ENCODE measurements around the gene RBM4.

RBM4 gene

GRCh38 chr11:66619080-66619554 is 19.4 kb upstream of the RBM4 start:
- Histone ChIP-seq H4K20me1 (ENCODE audit: control insufficient read depth, insufficient read depth, low read depth, low read length) (peaks cover 60% of the 10 kb centered on the region), H3K9me3 (ENCODE audit: control insufficient read depth, insufficient read depth, low read length) (no peaks in the 10 kb centered on the region), H3K36me3 (ENCODE audit: control insufficient read depth, low read length) (peaks cover 78% of the 10 kb centered on the region), H3K27me3 (ENCODE audit: control insufficient read depth, low read length) (no peaks in the 10 kb centered on the region), H3K4me1 (ENCODE audit: control insufficient read depth, low read length) (peaks cover 53% of the 10 kb centered on the region), H3F3A (ENCODE audit: control insufficient read depth, insufficient read depth) (peaks cover 3% of the 10 kb centered on the region), H3K27ac (ENCODE audit: low read depth, low read length) (peak overlapping the region; percentile 0; the same call in 1 of the 2 replicates), H3K79me2 (ENCODE audit: control insufficient read depth, low read length) (peaks cover 95% of the 10 kb centered on the region), H3K9me2 (replicated peaks; ENCODE audit: control insufficient read depth, low read length) (no peaks in the 10 kb centered on the region), H3K4me3 (ENCODE audit: low read length) (peak overlapping the region; percentile 89), H3K4me2 (ENCODE audit: low read length) (peak overlapping the region; percentile 97)
- TF ChIP-seq CTCF (IDR thresholded peaks at IDR 0.05; ENCODE audit: low read depth, low read length, poor library complexity, severe bottlenecking) (no peak), EZH2phosphoT487 (IDR thresholded peaks at IDR 0.05; ENCODE audit: borderline replicate concordance, low read length) (no peak)

- no peaks in the 10 kb centered on the region for H3K27me3 ChIP-seq (ENCODE audit: control insufficient read depth, low read length)
- no peaks in the 10 kb centered on the region for H3K9me3 ChIP-seq (ENCODE audit: control insufficient read depth, insufficient read depth, low read length)
- TF ChIP-seq EZH2phosphoT487 (IDR thresholded peaks at IDR 0.05; ENCODE audit: borderline replicate concordance, low read length) (no peak), CTCF (IDR thresholded peaks at IDR 0.05; ENCODE audit: low read depth, low read length, poor library complexity, severe bottlenecking) (no peak)
- H3K4me1 ChIP-seq (ENCODE audit: control insufficient read depth, low read length): peaks cover 26% of the 10 kb centered on the region
- no peak overlapping the region for H3K27ac ChIP-seq (ENCODE audit: low read depth, low read length)
- peaks cover 100% of the 10 kb centered on the region for H3K79me2 ChIP-seq (ENCODE audit: control insufficient read depth, low read length)
- H3K36me3 ChIP-seq (ENCODE audit: control insufficient read depth, low read length): peaks cover 98% of the 10 kb centered on the region
- H3K4me3 ChIP-seq (ENCODE audit: low read length): no peak overlapping the region
- H3F3A ChIP-seq (ENCODE audit: control insufficient read depth, insufficient read depth): peaks cover 7% of the 10 kb centered on the region
- H4K20me1 ChIP-seq (ENCODE audit: control insufficient read depth, insufficient read depth, low read depth, low read length): peaks cover 67% of the 10 kb centered on the region
- no peak overlapping the region for H3K4me2 ChIP-seq (ENCODE audit: low read length)
- H3K9me2 ChIP-seq (replicated peaks; ENCODE audit: control insufficient read depth, low read length): no peaks in the 10 kb centered on the region
Measured at GRCh38 chr11:66624450-66624849, 14.1 kb upstream of the RBM4 start.

DNA sequence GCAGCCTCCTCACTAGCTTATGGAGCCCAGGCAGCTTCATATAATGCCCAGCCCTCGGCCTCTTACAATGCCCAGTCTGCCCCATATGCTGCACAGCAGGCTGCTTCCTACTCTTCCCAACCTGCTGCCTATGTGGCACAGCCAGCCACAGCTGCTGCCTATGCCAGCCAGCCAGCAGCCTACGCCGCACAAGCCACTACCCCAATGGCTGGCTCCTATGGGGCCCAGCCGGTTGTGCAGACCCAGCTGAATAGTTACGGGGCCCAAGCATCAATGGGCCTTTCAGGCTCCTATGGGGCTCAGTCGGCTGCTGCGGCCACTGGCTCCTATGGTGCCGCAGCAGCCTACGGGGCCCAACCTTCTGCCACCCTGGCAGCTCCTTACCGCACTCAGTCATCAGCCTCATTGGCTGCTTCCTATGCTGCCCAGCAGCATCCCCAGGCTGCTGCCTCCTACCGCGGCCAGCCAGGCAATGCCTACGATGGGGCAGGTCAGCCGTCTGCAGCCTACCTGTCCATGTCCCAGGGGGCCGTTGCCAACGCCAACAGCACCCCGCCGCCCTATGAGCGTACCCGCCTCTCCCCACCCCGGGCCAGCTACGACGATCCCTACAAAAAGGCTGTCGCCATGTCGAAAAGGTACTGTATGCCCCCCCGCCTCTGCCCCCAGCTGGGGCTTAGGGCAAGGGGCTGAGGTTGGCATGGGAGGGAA is 13.3 kb upstream of the RBM4 start:
- Histone ChIP-seq H3K36me3 (ENCODE audit: control insufficient read depth, low read length) (peaks cover 100% of the 10 kb centered on the region), H3F3A (ENCODE audit: control insufficient read depth, insufficient read depth) (peaks cover 14% of the 10 kb centered on the region), H4K20me1 (ENCODE audit: control insufficient read depth, insufficient read depth, low read depth, low read length) (peaks cover 63% of the 10 kb centered on the region)

More for the DNA sequence above, 13.3 kb upstream of the RBM4 start:
- no peak overlapping the region for H3K27ac ChIP-seq (ENCODE audit: low read depth, low read length)
- H3K4me3 ChIP-seq (ENCODE audit: low read length): no peak overlapping the region
- no peak for TF ChIP-seq CTCF (IDR thresholded peaks at IDR 0.05; ENCODE audit: low read depth, low read length, poor library complexity, severe bottlenecking)
- no peak for TF ChIP-seq EZH2phosphoT487 (IDR thresholded peaks at IDR 0.05; ENCODE audit: borderline replicate concordance, low read length)
- peaks cover 100% of the 10 kb centered on the region for H3K79me2 ChIP-seq (ENCODE audit: control insufficient read depth, low read length)
- no peaks in the 10 kb centered on the region for H3K9me3 ChIP-seq (ENCODE audit: control insufficient read depth, insufficient read depth, low read length)
- peaks cover 20% of the 10 kb centered on the region for H3K4me1 ChIP-seq (ENCODE audit: control insufficient read depth, low read length)
- H3K4me2 ChIP-seq (ENCODE audit: low read length): no peak overlapping the region
- H3K9me2 ChIP-seq (replicated peaks; ENCODE audit: control insufficient read depth, low read length): no peaks in the 10 kb centered on the region
- H3K27me3 ChIP-seq (ENCODE audit: control insufficient read depth, low read length): no peaks in the 10 kb centered on the region
